HepG2 (cell line): ENCODE data around the gene ACSS3. TPM values are rescaled to one million over a fixed set of nuclear protein-coding genes. Genes with fewer than 3 reads are reported as not detected.

Experiments used
- ATAC-seq: fragments of 200-7000 bp; cut with Tn5 transposase; 3 replicates; pipeline ENCODE4 v1.9.1; 2020; ENCODE audit warnings: mild to moderate bottlenecking, moderate library complexity
- BruUV-seq: library from RNA; stranded (reverse); fragments of 400-500 nt; replicated peaks from 2 replicates; lab custom pipeline; 2021; lab: Mats Ljungman, UMichigan
- CTCF ChIA-PET: fragments of 300-600 bp; formaldehyde crosslinking; extraction: SDS; loops from one replicate; lab custom pipeline; 2021; ENCODE audit warnings: low total read pairs, inconsistent platforms, low intra/inter-chr PET ratio; lab: Yijun Ruan, JAX
- POLR2A ChIA-PET: fragments of 350-600 bp; sonication (Branson Sonifier 250); formaldehyde crosslinking; loops from one replicate; lab custom pipeline; 2020; ENCODE audit warnings: antibody characterized with exemption, inconsistent platforms; lab: Yijun Ruan, JAX
- DNase-seq: peaks from one replicate; pipeline ENCODE4 v3.0.0-alpha.2; 2015; ENCODE audit warnings: low spot score
- FAIRE-seq: peaks from 3 replicates; lab custom pipeline; 2011; peaks lifted over from hg19 to GRCh38; lab: Jason Lieb, UNC
- H2AFZ ChIP-seq: one replicate; pipeline ENCODE4 v1.6.1; 2011; ENCODE audit warnings: low read length, inconsistent platforms
- H3K27ac ChIP-seq: fragments of 300-600 bp; 3 replicates; pipeline ENCODE4 v1.8.0; 2011; ENCODE audit warnings: mixed run types, mild to moderate bottlenecking, mixed read lengths, low read length, inconsistent platforms; ENCODE audit not compliant: insufficient read depth; ENCODE audit errors: extremely low read length
- H3K27me3 ChIP-seq, 2 experiments: fragments of 200-600 bp in 1 of 2; 2 replicates in 1 of 2; 3 replicates in 1 of 2; pipeline versions ENCODE4 v1.6.0 to v1.8.0; 2011; ENCODE audit warnings: low read length in 2 of 2, mild to moderate bottlenecking in 2 of 2, moderate library complexity in 2 of 2, inconsistent platforms in 1 of 2; ENCODE audit not compliant: insufficient read depth in 2 of 2, control insufficient read depth in 1 of 2
- H3K36me3 ChIP-seq, 2 experiments: fragments of 200-600 bp in 1 of 2; replicated peaks in 1 of 2; 2 replicates in 1 of 2; 3 replicates in 1 of 2; pipeline versions ENCODE4 v1.5.1 to v1.8.0; 2011; ENCODE audit warnings: low read length in 2 of 2, inconsistent platforms in 1 of 2; ENCODE audit not compliant: insufficient read depth in 2 of 2, control insufficient read depth in 1 of 2
- H3K4me1 ChIP-seq: 2 replicates; pipeline ENCODE4 v1.5.1; 2012; ENCODE audit warnings: low read length, inconsistent platforms; ENCODE audit not compliant: insufficient read depth
- H3K4me2 ChIP-seq: 2 replicates; pipeline ENCODE4 v1.6.0; 2011; ENCODE audit warnings: low read depth, low read length, inconsistent platforms
- H3K4me3 ChIP-seq, 3 experiments: fragments of 200-600 bp in 1 of 3; sonication (generic), shearing (Covaris generic) in 1 of 3; replicated peaks in 1 of 3; 2 replicates each; pipeline ENCODE4 v1.5.1; 2011 to 2016; ENCODE audit warnings: low read length in 3 of 3, inconsistent platforms in 2 of 3, low read depth in 2 of 3, mild to moderate bottlenecking in 2 of 3, control low read depth in 1 of 3, mixed read lengths in 1 of 3; ENCODE audit not compliant: insufficient read depth in 1 of 3
- H3K79me2 ChIP-seq: one replicate; pipeline ENCODE4 v1.6.1; 2011; ENCODE audit warnings: low read length, inconsistent platforms; ENCODE audit not compliant: insufficient read depth
- H3K9ac ChIP-seq: 2 replicates; pipeline ENCODE4 v1.6.0; 2011; ENCODE audit warnings: mild to moderate bottlenecking, low read depth, low read length, inconsistent platforms; ENCODE audit not compliant: insufficient read depth
- H3K9me3 ChIP-seq: 2 replicates; pipeline ENCODE4 v1.5.1; 2012; ENCODE audit warnings: mild to moderate bottlenecking, low read length
- H4K20me1 ChIP-seq: 2 replicates; pipeline ENCODE4 v1.6.0; 2011; ENCODE audit warnings: inconsistent platforms, mild to moderate bottlenecking, low read length, moderate library complexity; ENCODE audit not compliant: insufficient read depth
- EZH2 ChIP-seq: conservative IDR thresholded peaks from 2 replicates; pipeline ENCODE4 v1.6.1; 2012; ENCODE audit warnings: mild to moderate bottlenecking, low read depth, low read length, moderate library complexity
- HDAC2 ChIP-seq: sonication (generic); formaldehyde crosslinking; IDR thresholded peaks from 2 replicates; pipeline ENCODE4 v1.4.0; 2020; ENCODE audit warnings: missing genetic modification reagents
- HNRNPLL ChIP-seq: fragments of 200-400 bp; formaldehyde crosslinking; IDR thresholded peaks from 2 replicates; pipeline ENCODE4 v1.6.1; 2017; ENCODE audit warnings: mild to moderate bottlenecking, low read depth, low read length; ENCODE audit not compliant: poor library complexity, severe bottlenecking
- NCOA2 ChIP-seq: sonication (generic); formaldehyde crosslinking; IDR thresholded peaks from 2 replicates; pipeline ENCODE4 v1.8.0; 2022; ENCODE audit warnings: inconsistent platforms
- PHF8 ChIP-seq: sonication (generic); formaldehyde crosslinking; IDR thresholded peaks from 2 replicates; pipeline ENCODE4 v1.5.0; 2020; ENCODE audit warnings: missing genetic modification reagents
- PPARG ChIP-seq: conservative IDR thresholded peaks from 2 replicates; pipeline ENCODE4 v1.6.1; 2016; ENCODE audit warnings: missing biosample characterization, missing genetic modification reagents
- RBFOX2 ChIP-seq: fragments of 200-400 bp; formaldehyde crosslinking; IDR thresholded peaks from 2 replicates; pipeline ENCODE4 v1.6.1; 2017; ENCODE audit warnings: low read depth, mild to moderate bottlenecking, low read length
- in situ Hi-C: cut with HindIII; loops from 2 replicates; pipeline ENCODE4 v1.10.0; 2017; ENCODE audit warnings: low pct_unique_long_range_greater_than_20kb; ENCODE audit not compliant: extremely low pct_ligation_motif_present
- intact Hi-C: fragments of 100-400 bp; cut with micrococcal nuclease; formaldehyde crosslinking; loops from one replicate; pipeline ENCODE4 v1.10.0; 2022; ENCODE audit not compliant: unreplicated experiment
- polyA plus RNA-seq, 8 experiments: library from polyadenylated mRNA; depleted of rRNA in 3 of 8; stranded (reverse) in 7 of 8; unstranded in 1 of 8; fragments of >200 nt; fragmentation: Illumina TruSeq in 4 of 8; extraction: Trizol in 4 of 8; gene quantifications; 2 replicates each; pipeline versions ENCODE4 v1.2.1 to v1.2.3, GENCODE V29; 2011 to 2016; ENCODE audit warnings: low read depth in 4 of 8, missing spikeins in 1 of 8, mixed read lengths in 1 of 8; ENCODE audit not compliant: insufficient read depth in 1 of 8
- total RNA-seq, 5 experiments: library from RNA; depleted of rRNA; stranded (reverse); fragments of >200 nt; fragmentation: Illumina TruSeq; extraction: Trizol; gene quantifications; 2 replicates each; pipeline ENCODE4 v1.2.3, GENCODE V29; 2016; ENCODE audit warnings: low read depth in 1 of 5
- TF ChIP-seq, protein P1 (sequence below): fragments of 450-650 bp; IDR thresholded peaks from 2 replicates; pipeline ENCODE4 v1.6.1; 2017; ENCODE audit warnings: mild to moderate bottlenecking
- TF ChIP-seq, protein P2 (sequence below): sonication (generic); formaldehyde crosslinking; IDR thresholded peaks from 2 replicates; pipeline ENCODE4 v1.5.0; 2020; ENCODE audit warnings: missing genetic modification reagents, mild to moderate bottlenecking, borderline replicate concordance
- TF ChIP-seq, protein P3 (sequence below): sonication (generic); formaldehyde crosslinking; IDR thresholded peaks from 2 replicates; pipeline ENCODE4 v1.8.1; 2023; ENCODE audit warnings: missing genetic modification reagents, inconsistent platforms, borderline replicate concordance

Gene ACSS3
- total and polyA plus RNA-seq, 2 of the 13 experiments (the other 11 are each of a cell fraction or from before 2014, with no cell fraction given): 79.5 to 86.3 TPM

DNA sequence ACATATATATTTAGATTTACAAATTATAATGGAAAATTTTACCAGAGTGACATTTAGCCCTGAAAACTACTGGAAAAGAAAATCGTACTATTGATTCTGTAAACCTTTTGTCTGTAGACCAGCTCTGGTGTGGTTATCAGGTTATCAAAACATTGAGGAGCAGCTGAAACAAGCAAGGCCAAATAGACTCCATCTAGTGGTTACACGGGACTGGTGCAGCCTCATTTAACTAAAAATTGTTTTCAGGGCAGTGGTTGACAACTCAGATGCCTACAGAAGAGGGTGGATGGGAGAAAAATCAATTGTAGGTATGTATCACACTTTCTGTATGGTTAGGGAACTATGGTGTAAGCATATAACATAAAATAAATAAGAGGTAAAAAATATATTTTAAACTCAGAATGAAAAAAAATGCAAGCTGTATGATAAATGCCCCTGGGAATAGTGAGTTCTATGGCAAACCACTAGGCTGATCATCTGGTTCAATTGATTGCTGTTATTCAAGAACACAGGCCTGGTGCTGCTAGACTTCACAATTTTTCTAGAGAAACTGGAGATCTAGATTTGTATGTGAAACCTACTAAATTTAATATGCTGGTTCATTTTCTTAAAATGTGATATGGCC, 51.2 kb downstream of the ACSS3 start (continued):
- TF ChIP-seq HDAC2 (CRISPR knock-in tag): 0 out of 2 replicates have a peak, but pooled peaks have one; percentile 18
- 0 out of 2 replicates have a peak, but pooled peaks have one; percentile 34 for TF ChIP-seq NCOA2 (CRISPR knock-in tag)

DNA sequence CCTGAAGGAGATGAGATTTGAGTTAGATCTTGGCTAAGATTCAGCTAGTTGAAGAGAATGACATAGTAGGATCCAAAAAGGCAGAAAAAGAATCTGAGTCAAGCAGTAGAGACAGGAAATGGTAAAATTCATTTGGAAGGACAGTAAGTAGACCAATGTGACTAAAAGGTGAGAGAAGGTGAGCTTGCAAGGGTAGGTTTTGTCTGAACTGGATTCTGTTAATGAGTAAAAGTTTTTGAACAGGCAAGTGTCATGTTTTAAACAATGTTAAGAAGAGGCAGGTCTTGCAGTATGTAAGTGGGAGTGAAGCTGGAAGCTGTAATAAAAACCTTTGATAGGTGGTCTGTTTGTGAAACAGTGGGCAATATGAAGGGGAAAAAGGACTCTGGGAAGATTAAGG, 58.6 kb downstream of the ACSS3 start:
- no peak overlapping the region for H3K4me2 ChIP-seq
- ChIA-PET CTCF (no interaction called here), POLR2A (interaction anchor here (0.9 to 1.7 kb wide), 5 partner anchors 10 to 200 kb away, joined by 3 to 7 read pairs (median 4); no protein-coding TSS in a partner anchor)
- H4K20me1 ChIP-seq: no peaks in the 10 kb centered on the region
- peaks cover 32% of the 10 kb centered on the region for H3K4me1 ChIP-seq
- BruUV-seq: no TSS peak
- peak; percentile 58 for ATAC-seq
- peak overlapping the region; percentile 46 for H3K27ac ChIP-seq
- H3K36me3 ChIP-seq: peaks cover 6 to 19% of the 10 kb centered on the region in 2 experiments; a peak in 4 of 5 replicates
- H3K9ac ChIP-seq: no peak overlapping the region
- no peak for DNase-seq
- intact Hi-C loops: no loop called here
- in situ Hi-C loops: no loop called here
- FAIRE-seq: no peak
- H3K4me3 ChIP-seq: no peak overlapping the region
- H3K27me3 ChIP-seq: no peaks in the 10 kb centered on the region
- no peak overlapping the region for H2AFZ ChIP-seq
- H3K9me3 ChIP-seq: no peaks in the 10 kb centered on the region
- peaks cover 13% of the 10 kb centered on the region for H3K79me2 ChIP-seq
- TF ChIP-seq, protein P1, sequence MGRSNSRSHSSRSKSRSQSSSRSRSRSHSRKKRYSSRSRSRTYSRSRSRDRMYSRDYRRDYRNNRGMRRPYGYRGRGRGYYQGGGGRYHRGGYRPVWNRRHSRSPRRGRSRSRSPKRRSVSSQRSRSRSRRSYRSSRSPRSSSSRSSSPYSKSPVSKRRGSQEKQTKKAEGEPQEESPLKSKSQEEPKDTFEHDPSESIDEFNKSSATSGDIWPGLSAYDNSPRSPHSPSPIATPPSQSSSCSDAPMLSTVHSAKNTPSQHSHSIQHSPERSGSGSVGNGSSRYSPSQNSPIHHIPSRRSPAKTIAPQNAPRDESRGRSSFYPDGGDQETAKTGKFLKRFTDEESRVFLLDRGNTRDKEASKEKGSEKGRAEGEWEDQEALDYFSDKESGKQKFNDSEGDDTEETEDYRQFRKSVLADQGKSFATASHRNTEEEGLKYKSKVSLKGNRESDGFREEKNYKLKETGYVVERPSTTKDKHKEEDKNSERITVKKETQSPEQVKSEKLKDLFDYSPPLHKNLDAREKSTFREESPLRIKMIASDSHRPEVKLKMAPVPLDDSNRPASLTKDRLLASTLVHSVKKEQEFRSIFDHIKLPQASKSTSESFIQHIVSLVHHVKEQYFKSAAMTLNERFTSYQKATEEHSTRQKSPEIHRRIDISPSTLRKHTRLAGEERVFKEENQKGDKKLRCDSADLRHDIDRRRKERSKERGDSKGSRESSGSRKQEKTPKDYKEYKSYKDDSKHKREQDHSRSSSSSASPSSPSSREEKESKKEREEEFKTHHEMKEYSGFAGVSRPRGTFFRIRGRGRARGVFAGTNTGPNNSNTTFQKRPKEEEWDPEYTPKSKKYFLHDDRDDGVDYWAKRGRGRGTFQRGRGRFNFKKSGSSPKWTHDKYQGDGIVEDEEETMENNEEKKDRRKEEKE: no peak
- TF ChIP-seq EZH2 (no peak), PPARG (CRISPR knock-in tag) (no peak), RBFOX2 (no peak), PHF8 (no peak), HNRNPLL (no peak)
- TF ChIP-seq, protein P2, sequence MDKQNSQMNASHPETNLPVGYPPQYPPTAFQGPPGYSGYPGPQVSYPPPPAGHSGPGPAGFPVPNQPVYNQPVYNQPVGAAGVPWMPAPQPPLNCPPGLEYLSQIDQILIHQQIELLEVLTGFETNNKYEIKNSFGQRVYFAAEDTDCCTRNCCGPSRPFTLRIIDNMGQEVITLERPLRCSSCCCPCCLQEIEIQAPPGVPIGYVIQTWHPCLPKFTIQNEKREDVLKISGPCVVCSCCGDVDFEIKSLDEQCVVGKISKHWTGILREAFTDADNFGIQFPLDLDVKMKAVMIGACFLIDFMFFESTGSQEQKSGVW (CRISPR knock-in tag): no peak
- TF ChIP-seq, protein P3, sequence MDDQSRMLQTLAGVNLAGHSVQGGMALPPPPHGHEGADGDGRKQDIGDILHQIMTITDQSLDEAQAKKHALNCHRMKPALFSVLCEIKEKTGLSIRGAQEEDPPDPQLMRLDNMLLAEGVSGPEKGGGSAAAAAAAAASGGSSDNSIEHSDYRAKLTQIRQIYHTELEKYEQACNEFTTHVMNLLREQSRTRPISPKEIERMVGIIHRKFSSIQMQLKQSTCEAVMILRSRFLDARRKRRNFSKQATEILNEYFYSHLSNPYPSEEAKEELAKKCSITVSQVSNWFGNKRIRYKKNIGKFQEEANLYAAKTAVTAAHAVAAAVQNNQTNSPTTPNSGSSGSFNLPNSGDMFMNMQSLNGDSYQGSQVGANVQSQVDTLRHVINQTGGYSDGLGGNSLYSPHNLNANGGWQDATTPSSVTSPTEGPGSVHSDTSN (CRISPR knock-in tag): no peak
